ENCODE data around the gene ERBB2. TPM values are rescaled to one million over a fixed set of nuclear protein-coding genes. Genes with fewer than 3 reads are reported as not detected.
"Not testable (repeated sequence)": the region's sequence is repeated elsewhere in the genome, so short reads cannot be mapped to it uniquely, and the experiment has no call there.

The ERBB2 gene
- total RNA-seq, 1 donor from 2014 or later: 66.2 TPM

DNA sequence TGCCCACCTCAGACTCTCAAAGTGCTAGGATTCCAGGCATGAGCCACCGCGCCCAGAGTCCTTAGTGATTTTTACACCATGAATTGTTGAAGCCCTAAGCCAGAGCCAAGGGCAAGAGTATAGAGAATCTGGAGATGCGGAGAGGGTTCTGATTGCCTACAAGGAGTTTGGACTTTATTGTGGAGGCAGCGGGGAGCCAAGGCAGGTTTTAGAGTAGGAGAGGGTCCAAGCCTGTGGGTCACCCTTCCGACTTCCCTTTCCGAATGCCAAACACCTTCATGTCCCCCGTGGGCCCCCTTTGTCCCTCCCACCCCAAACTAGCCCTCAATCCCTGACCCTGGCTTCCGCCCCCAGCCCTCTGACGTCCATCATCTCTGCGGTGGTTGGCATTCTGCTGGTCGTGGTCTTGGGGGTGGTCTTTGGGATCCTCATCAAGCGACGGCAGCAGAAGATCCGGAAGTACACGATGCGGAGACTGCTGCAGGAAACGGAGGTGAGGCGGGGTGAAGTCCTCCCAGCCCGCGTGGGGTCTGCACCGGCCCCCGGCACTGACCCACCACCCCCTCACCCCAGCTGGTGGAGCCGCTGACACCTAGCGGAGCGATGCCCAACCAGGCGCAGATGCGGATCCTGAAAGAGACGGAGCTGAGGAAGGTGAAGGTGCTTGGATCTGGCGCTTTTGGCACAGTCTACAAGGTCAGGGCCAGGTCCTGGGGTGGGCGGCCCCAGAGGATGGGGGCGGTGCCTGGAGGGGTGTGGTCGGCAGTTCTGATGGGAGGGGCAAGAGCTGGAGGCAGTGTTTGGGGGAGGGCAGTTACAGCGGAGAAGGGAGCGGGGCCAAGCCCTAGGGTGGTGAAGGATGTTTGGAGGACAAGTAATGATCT lies 23.3 kb downstream of the ERBB2 start:
- H3K4me1 Mint-ChIP-seq (ENCODE audit: unreplicated experiment): no peaks in the 10 kb centered on the region
- TF ChIP-seq, protein P1, sequence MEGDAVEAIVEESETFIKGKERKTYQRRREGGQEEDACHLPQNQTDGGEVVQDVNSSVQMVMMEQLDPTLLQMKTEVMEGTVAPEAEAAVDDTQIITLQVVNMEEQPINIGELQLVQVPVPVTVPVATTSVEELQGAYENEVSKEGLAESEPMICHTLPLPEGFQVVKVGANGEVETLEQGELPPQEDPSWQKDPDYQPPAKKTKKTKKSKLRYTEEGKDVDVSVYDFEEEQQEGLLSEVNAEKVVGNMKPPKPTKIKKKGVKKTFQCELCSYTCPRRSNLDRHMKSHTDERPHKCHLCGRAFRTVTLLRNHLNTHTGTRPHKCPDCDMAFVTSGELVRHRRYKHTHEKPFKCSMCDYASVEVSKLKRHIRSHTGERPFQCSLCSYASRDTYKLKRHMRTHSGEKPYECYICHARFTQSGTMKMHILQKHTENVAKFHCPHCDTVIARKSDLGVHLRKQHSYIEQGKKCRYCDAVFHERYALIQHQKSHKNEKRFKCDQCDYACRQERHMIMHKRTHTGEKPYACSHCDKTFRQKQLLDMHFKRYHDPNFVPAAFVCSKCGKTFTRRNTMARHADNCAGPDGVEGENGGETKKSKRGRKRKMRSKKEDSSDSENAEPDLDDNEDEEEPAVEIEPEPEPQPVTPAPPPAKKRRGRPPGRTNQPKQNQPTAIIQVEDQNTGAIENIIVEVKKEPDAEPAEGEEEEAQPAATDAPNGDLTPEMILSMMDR (IDR thresholded peaks at IDR 0.05): no peak
- DNase-seq (ENCODE audit: extremely low spot score, unreplicated experiment): no peak
- H3K27ac Mint-ChIP-seq (ENCODE audit: unreplicated experiment): no peak overlapping the region
- H3K4me3 Mint-ChIP-seq (ENCODE audit: unreplicated experiment): no peak overlapping the region
- no peaks in the 10 kb centered on the region for H3K9me3 Mint-ChIP-seq (ENCODE audit: unreplicated experiment)
- no peaks in the 10 kb centered on the region for H3K27me3 Mint-ChIP-seq (ENCODE audit: unreplicated experiment)
- peaks cover 27% of the 10 kb centered on the region for H3K36me3 Mint-ChIP-seq (ENCODE audit: unreplicated experiment)

DNA sequence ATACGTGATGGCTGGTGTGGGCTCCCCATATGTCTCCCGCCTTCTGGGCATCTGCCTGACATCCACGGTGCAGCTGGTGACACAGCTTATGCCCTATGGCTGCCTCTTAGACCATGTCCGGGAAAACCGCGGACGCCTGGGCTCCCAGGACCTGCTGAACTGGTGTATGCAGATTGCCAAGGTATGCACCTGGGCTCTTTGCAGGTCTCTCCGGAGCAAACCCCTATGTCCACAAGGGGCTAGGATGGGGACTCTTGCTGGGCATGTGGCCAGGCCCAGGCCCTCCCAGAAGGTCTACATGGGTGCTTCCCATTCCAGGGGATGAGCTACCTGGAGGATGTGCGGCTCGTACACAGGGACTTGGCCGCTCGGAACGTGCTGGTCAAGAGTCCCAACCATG lies 24.9 kb downstream of the ERBB2 start:
- no peaks in the 10 kb centered on the region for H3K27me3 Mint-ChIP-seq (ENCODE audit: unreplicated experiment)
- TF ChIP-seq, protein P1 (IDR thresholded peaks at IDR 0.05): no peak
- H3K27ac Mint-ChIP-seq (ENCODE audit: unreplicated experiment): no peak overlapping the region
- H3K4me1 Mint-ChIP-seq (ENCODE audit: unreplicated experiment): peaks cover 8% of the 10 kb centered on the region
- no peak for DNase-seq (ENCODE audit: extremely low spot score, unreplicated experiment)
- H3K9me3 Mint-ChIP-seq (ENCODE audit: unreplicated experiment): no peaks in the 10 kb centered on the region
- peaks cover 27% of the 10 kb centered on the region for H3K36me3 Mint-ChIP-seq (ENCODE audit: unreplicated experiment)
- no peak overlapping the region for H3K4me3 Mint-ChIP-seq (ENCODE audit: unreplicated experiment)

DNA sequence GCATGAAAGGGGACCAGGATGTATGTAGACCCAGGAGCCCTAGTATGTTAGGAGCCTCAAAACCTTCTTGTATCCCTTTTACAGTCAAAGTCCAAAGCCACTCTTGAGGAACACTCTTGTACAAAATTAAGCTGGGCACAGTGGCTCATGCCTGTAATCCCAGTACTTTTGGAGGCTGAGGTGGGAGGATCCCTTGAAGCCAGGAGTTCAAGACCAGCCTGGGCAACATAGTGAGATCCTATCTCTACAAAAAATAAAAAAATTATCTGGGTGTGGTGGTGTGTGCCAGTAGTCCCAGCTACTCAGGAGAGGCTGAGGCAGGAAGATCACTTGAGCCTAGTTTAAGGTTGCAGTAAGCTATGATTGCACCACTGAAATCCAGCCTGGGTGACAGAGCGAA lies 26.1 kb downstream of the ERBB2 start:
- not testable (repeated sequence) for DNase-seq (ENCODE audit: extremely low spot score, unreplicated experiment); H3K4me3 Mint-ChIP-seq (ENCODE audit: unreplicated experiment); H3K27me3 Mint-ChIP-seq (ENCODE audit: unreplicated experiment); H3K9me3 Mint-ChIP-seq (ENCODE audit: unreplicated experiment); H3K27ac Mint-ChIP-seq (ENCODE audit: unreplicated experiment)
- Mint-ChIP-seq H3K36me3 (ENCODE audit: unreplicated experiment) (peaks cover 20% of the 10 kb centered on the region), H3K4me1 (ENCODE audit: unreplicated experiment) (peaks cover 12% of the 10 kb centered on the region)

DNA sequence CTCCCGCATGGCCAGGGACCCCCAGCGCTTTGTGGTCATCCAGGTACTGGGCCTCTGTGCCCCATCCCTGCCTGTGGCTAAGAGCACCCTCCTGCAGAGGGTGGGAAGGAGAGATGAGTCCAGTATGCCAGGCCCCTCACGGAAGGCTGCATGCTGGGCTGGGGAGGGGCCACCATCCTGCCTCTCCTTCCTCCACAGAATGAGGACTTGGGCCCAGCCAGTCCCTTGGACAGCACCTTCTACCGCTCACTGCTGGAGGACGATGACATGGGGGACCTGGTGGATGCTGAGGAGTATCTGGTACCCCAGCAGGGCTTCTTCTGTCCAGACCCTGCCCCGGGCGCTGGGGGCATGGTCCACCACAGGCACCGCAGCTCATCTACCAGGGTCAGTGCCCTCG lies 26.8 kb downstream of the ERBB2 start:
- H3K36me3 Mint-ChIP-seq (ENCODE audit: unreplicated experiment): peaks cover 20% of the 10 kb centered on the region
- TF ChIP-seq, protein P1 (IDR thresholded peaks at IDR 0.05): no peak
- no peak overlapping the region for H3K4me3 Mint-ChIP-seq (ENCODE audit: unreplicated experiment)
- peaks cover 14% of the 10 kb centered on the region for H3K4me1 Mint-ChIP-seq (ENCODE audit: unreplicated experiment)
- DNase-seq (ENCODE audit: extremely low spot score, unreplicated experiment): no peak
- H3K9me3 Mint-ChIP-seq (ENCODE audit: unreplicated experiment): no peaks in the 10 kb centered on the region
- H3K27me3 Mint-ChIP-seq (ENCODE audit: unreplicated experiment): no peaks in the 10 kb centered on the region
- no peak overlapping the region for H3K27ac Mint-ChIP-seq (ENCODE audit: unreplicated experiment)

DNA sequence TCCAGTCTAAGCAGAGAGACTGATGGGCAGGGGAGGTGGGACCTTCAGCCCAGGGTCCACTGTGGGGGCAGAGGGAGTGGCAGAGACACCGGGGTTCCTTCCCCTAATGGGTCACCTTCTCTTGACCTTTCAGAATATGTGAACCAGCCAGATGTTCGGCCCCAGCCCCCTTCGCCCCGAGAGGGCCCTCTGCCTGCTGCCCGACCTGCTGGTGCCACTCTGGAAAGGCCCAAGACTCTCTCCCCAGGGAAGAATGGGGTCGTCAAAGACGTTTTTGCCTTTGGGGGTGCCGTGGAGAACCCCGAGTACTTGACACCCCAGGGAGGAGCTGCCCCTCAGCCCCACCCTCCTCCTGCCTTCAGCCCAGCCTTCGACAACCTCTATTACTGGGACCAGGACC lies 27.7 kb downstream of the ERBB2 start:
- DNase-seq (ENCODE audit: extremely low spot score, unreplicated experiment): no peak
- H3K36me3 Mint-ChIP-seq (ENCODE audit: unreplicated experiment): peaks cover 20% of the 10 kb centered on the region
- H3K4me3 Mint-ChIP-seq (ENCODE audit: unreplicated experiment): no peak overlapping the region
- no peak overlapping the region for H3K27ac Mint-ChIP-seq (ENCODE audit: unreplicated experiment)
- H3K4me1 Mint-ChIP-seq (ENCODE audit: unreplicated experiment): peaks cover 14% of the 10 kb centered on the region
- H3K27me3 Mint-ChIP-seq (ENCODE audit: unreplicated experiment): no peaks in the 10 kb centered on the region
- H3K9me3 Mint-ChIP-seq (ENCODE audit: unreplicated experiment): no peaks in the 10 kb centered on the region
- TF ChIP-seq, protein P1 (IDR thresholded peaks at IDR 0.05): no peak
